ENCODE results near the gene PRTFDC1. TPM values are rescaled to one million over a fixed set of nuclear protein-coding genes. Genes with fewer than 3 reads are reported as not detected.

PRTFDC1 gene
- total and polyA plus RNA-seq, 2 of the 13 experiments (the other 11 are each of a cell fraction or from before 2014, with no cell fraction given), result not detected

DNA sequence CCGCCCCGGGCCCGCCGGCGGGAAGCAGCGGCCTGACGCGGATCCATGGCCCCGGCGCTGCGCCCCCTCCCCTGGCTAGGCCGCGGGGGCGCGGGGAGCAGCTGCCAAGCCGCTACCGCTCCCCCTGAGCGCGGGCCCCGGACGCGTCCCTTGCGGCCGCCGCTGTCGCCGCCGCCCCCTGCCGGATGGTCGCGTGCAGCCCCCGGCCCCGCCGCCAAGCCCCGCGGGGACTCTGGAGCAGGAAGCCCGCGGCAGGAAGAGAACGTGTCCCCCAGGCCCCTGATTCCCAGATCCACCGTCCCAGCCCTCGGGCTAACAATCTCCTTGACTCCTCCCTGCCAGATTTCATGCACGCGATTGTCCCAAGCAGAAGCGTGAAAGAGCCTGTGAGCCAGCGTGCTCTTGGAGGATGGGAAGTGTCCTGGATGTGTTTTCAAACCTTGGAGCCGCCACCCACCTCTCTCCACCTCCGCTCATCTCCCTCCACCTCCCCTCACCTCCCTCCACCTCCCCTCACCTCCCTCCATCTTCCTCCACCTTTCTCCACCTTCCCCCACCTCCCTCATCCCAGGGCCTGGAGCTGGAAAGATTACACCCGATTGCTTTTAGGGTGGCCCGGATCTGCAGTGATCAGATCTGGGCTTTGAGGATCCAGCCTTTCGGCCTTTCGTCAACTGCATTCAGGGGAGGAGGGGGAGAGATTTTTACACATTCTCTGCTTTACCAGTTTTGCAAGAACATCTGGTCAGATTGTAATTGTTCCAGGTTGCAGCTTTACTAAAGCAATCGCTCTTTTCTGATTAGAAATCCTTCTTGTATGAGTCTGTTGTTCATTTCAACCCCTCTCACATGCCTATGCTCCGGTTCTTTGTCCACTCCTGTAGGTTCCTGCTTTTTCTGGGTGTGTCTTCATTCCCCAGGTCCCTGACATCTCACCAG lies 570 bp upstream of the PRTFDC1 start (continued):
- TF ChIP-seq, protein P1, sequence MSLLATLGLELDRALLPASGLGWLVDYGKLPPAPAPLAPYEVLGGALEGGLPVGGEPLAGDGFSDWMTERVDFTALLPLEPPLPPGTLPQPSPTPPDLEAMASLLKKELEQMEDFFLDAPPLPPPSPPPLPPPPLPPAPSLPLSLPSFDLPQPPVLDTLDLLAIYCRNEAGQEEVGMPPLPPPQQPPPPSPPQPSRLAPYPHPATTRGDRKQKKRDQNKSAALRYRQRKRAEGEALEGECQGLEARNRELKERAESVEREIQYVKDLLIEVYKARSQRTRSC (CRISPR knock-in tag; IDR thresholded peaks at IDR 0.05; ENCODE audit: low read depth), result no peak

DNA sequence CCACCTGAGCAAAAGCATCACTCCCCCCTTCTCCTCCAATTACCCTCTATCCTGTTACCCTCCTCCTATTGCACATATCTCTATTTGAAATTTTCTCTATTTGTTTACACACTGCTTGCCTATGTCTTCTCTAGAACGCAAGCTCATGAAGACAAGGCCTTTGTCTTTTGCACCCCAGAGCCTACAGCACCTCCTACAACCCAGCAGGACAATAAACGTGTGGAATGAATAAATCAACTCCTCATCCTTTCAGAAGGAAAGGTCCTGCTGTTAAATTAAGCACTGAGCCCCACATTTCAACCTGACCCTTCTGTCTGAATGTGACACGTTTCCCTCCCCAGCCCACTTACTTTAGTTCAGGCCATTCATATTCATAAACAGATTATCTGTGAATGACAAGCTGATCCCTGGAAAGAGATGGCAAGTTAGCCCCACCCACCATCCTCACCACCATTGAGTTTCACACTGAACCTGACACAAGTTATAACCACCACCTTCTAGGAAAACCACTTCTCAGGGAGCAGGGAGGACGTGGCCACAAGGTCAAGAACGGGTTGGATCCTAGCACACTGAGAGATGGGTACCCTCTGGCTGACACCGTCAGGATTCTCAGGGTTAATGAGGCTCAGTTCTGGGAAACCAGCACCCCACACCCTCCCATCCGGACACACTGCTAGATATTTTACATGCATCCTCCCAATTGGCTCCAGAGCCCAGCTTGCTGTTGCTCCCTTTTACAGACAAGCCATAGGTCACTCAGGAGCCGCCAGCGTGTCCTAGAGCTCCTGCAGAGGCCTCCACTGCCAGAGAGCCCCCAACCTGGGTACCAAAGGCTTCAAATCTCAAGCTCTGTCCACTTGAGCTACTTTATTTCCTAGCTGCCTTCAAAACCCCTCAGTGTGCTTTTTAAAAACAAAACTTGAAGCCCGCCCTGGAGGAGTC lies 934 bp downstream of the PRTFDC1 start:
- Histone ChIP-seq H3K79me2 (ENCODE audit: insufficient read depth, low read length) (no peaks in the 10 kb centered on the region), H3K36me3 (replicated peaks in 1 of 2; ENCODE audit: control insufficient read depth in 1 of 2, insufficient read depth in 2 of 2, low read length in 2 of 2) (no peaks in the 10 kb centered on the region), H3K27ac (ENCODE audit: extremely low read length, insufficient read depth, low read length) (no peak overlapping the region), H4K20me1 (ENCODE audit: insufficient read depth, low read length) (no peaks in the 10 kb centered on the region), H3K4me3 (replicated peaks in 1 of 3; ENCODE audit: insufficient read depth in 1 of 3, low read depth in 2 of 3, low read length in 3 of 3) (no peak overlapping the region), H3K27me3 (ENCODE audit: control insufficient read depth in 1 of 2, insufficient read depth in 2 of 2, low read length in 2 of 2) (no peaks in the 10 kb centered on the region), H3K9me3 (ENCODE audit: low read length) (no peaks in the 10 kb centered on the region), H2AFZ (ENCODE audit: low read length) (no peak overlapping the region), H3K4me1 (ENCODE audit: insufficient read depth, low read length) (no peaks in the 10 kb centered on the region), H3K4me2 (ENCODE audit: low read depth, low read length) (no peak overlapping the region), H3K9ac (ENCODE audit: insufficient read depth, low read depth, low read length) (no peak overlapping the region)
- POLR2A ChIA-PET, result no interaction called here
- intact Hi-C loops (cut with micrococcal nuclease; ENCODE audit: unreplicated experiment), result no loop called here
- DNase-seq (ENCODE audit: low spot score), result no peak
- TF ChIP-seq ZNF367 (CRISPR knock-in tag; IDR thresholded peaks at IDR 0.05; ENCODE audit: borderline replicate concordance) (no peak), ZNF468 (CRISPR knock-in tag; IDR thresholded peaks at IDR 0.05) (no peak), ZNF335 (CRISPR knock-in tag; IDR thresholded peaks at IDR 0.05) (no peak)
- TF ChIP-seq, protein P2, sequence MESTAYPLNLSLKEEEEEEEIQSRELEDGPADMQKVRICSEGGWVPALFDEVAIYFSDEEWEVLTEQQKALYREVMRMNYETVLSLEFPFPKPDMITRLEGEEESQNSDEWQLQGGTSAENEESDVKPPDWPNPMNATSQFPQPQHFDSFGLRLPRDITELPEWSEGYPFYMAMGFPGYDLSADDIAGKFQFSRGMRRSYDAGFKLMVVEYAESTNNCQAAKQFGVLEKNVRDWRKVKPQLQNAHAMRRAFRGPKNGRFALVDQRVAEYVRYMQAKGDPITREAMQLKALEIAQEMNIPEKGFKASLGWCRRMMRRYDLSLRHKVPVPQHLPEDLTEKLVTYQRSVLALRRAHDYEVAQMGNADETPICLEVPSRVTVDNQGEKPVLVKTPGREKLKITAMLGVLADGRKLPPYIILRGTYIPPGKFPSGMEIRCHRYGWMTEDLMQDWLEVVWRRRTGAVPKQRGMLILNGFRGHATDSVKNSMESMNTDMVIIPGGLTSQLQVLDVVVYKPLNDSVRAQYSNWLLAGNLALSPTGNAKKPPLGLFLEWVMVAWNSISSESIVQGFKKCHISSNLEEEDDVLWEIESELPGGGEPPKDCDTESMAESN (CRISPR knock-in tag; conservative IDR thresholded peaks at IDR 0.05), result no peak
- TF ChIP-seq, protein P3, sequence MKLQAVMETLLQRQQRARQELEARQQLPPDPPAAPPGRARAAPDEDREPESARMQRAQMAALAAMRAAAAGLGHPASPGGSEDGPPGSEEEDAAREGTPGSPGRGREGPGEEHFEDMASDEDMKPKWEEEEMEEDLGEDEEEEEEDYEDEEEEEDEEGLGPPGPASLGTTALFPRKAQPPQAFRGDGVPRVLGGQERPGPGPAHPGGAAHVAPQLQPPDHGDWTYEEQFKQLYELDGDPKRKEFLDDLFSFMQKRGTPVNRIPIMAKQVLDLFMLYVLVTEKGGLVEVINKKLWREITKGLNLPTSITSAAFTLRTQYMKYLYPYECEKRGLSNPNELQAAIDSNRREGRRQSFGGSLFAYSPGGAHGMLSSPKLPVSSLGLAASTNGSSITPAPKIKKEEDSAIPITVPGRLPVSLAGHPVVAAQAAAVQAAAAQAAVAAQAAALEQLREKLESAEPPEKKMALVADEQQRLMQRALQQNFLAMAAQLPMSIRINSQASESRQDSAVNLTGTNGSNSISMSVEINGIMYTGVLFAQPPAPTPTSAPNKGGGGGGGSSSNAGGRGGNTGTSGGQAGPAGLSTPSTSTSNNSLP (IDR thresholded peaks at IDR 0.05; ENCODE audit: low read depth, low read length), result no peak
- in situ Hi-C loops (cut with HindIII; ENCODE audit: extremely low pct_ligation_motif_present, low pct_unique_long_range_greater_than_20kb), result no loop called here
- ATAC-seq, result no peak
- 23% methylated on average over 10 of the region's 10 CpGs for WGBS (ENCODE audit: low lambda C conversion rate)
- BruUV-seq (replicated peaks), result no TSS peak
- CTCF ChIA-PET (ENCODE audit: low intra/inter-chr PET ratio, low total read pairs), result no interaction called here
- no peak for FAIRE-seq
